Muscle of back (tissue), 11 donors: ENCODE results near the gene NSF. TPM values are rescaled to one million over a fixed set of nuclear protein-coding genes. Genes with fewer than 3 reads are reported as not detected.
"Not testable (repeated sequence)": the region's sequence is repeated elsewhere in the genome, so short reads cannot be mapped to it uniquely, and the experiment has no call there.

Experiments
- DNase-seq, 3 donors: peaks; one replicate each; pipeline versions ENCODE4 v3.0.0 to v3.0.0-alpha.2; 2013
- polyA plus RNA-seq, 10 donors: library from polyadenylated mRNA; unstranded; fragments of 120-200 nt; gene quantifications; one replicate each; pipeline ENCODE4 v1.2.1, GENCODE V29; 2013; ENCODE audit not compliant: insufficient read length in 10 of 10

The NSF gene
- polyA plus RNA-seq, 10 donors, result 19.7 to 27.7 (median 21.1) TPM

GRCh38 chr17:46773676-46774075 lies 183.2 kb downstream of the NSF start:
- no peak for DNase-seq

GRCh38 chr17:46774108-46774737 lies 183.8 kb downstream of the NSF start:
- no peak for DNase-seq

- no peak for DNase-seq
Measured at GRCh38 chr17:46776298-46777005, 186.0 kb downstream of the NSF start.

GRCh38 chr17:46777943-46778915 lies 187.8 kb downstream of the NSF start:
- DNase-seq, result no peak

- DNase-seq, result no peak
Measured at GRCh38 chr17:46780003-46780373, 189.5 kb downstream of the NSF start.

GRCh38 chr17:46782250-46782953 lies 191.9 kb downstream of the NSF start:
- no peak for DNase-seq

- no peak for DNase-seq
Measured at GRCh38 chr17:46783031-46783593, 192.6 kb downstream of the NSF start.

- no peak for DNase-seq
Measured at GRCh38 chr17:46785696-46786095, 195.2 kb downstream of the NSF start.

- no peak for DNase-seq
Measured at GRCh38 chr17:46787478-46787877, 197.0 kb downstream of the NSF start.

GRCh38 chr17:46788300-46788699 lies 197.8 kb downstream of the NSF start:
- DNase-seq, result no peak

GRCh38 chr17:46788796-46789195 lies 198.3 kb downstream of the NSF start:
- no peak for DNase-seq

- no peak for DNase-seq
Measured at GRCh38 chr17:46789610-46790009, 199.1 kb downstream of the NSF start.

GRCh38 chr17:46790216-46790615 lies 199.7 kb downstream of the NSF start:
- DNase-seq, result no peak

- DNase-seq, result no peak
Measured at GRCh38 chr17:46791531-46791930, 201.1 kb downstream of the NSF start.

GRCh38 chr17:46792071-46792470 lies 201.6 kb downstream of the NSF start:
- DNase-seq, result no peak

- DNase-seq, result not testable (repeated sequence)
Measured at GRCh38 chr17:46793023-46793422, 202.6 kb downstream of the NSF start.

- DNase-seq, result no peak
Measured at GRCh38 chr17:46793541-46793940, 203.1 kb downstream of the NSF start.

- no peak for DNase-seq
Measured at GRCh38 chr17:46794318-46794717, 203.8 kb downstream of the NSF start.

GRCh38 chr17:46795379-46795952 lies 205.0 kb downstream of the NSF start:
- no peak for DNase-seq

GRCh38 chr17:46796084-46796483 lies 205.6 kb downstream of the NSF start:
- no peak for DNase-seq

GRCh38 chr17:46796524-46796923 lies 206.1 kb downstream of the NSF start:
- no peak for DNase-seq
